ENCODE measurements around the gene DUS2. TPM values are rescaled to one million over a fixed set of nuclear protein-coding genes. Genes with fewer than 3 reads are reported as not detected.

The DUS2 gene
- total and polyA plus RNA-seq, 4 donors: 6.9 to 10.7 (median 7.9) TPM

DNA sequence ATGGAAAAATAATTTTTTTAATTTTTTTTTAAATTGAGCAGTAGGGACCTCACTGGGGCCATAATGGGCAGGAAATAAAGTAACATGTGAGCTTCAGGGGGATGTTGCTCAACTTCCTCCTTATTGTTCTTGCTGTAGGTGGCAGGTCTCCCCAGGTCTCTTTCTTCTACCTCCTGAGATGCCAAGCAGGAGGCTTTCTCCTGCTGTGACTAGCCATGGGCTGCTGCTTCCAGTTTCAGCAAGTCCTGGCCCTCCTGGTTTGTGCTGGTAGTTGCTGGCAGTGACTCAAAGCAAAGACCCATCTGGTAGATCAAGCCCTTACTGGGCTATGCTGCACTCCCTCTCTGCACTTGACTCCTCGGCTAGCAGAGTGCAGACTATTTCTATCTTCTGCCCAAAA is 9.6 kb upstream of the DUS2 start:
- 76% methylated on average over 1 of the region's 1 CpG for WGBS
- Histone ChIP-seq H3K27me3 (ENCODE audit: control insufficient read depth in 4 of 4, insufficient read depth in 4 of 4, low read length in 3 of 4) (no peaks in the 10 kb centered on the region), H3K36me3 (ENCODE audit: control insufficient read depth in 4 of 4, insufficient read depth in 3 of 4, low read depth in 1 of 4, low read length in 3 of 4) (no peaks in the 10 kb centered on the region), H3K27ac (ENCODE audit: low read depth in 1 of 2, low read length in 2 of 2) (no peak overlapping the region), H3K9ac (ENCODE audit: low read depth in 1 of 2, low read length in 2 of 2) (no peak overlapping the region), H3K9me3 (ENCODE audit: control insufficient read depth in 4 of 4, low read length in 3 of 4) (no peaks in the 10 kb centered on the region), H3K4me1 (ENCODE audit: control insufficient read depth in 4 of 4, insufficient read depth in 4 of 4, low read length in 3 of 4) (no peaks in the 10 kb centered on the region), H3K4me3 (ENCODE audit: low read depth in 1 of 3, low read length in 3 of 3) (no peak overlapping the region)
- no peak for DNase-seq (ENCODE audit: low spot score)
- TF ChIP-seq ZBTB33 (IDR thresholded peaks at IDR 0.05) (no peak), EGR1 (IDR thresholded peaks at IDR 0.05; ENCODE audit: low read depth in 2 of 2) (no peak), TAF1 (conservative IDR thresholded peaks at IDR 0.05) (no peak), FOXA2 (IDR thresholded peaks at IDR 0.05) (no peak), YY1 (IDR thresholded peaks at IDR 0.05) (no peak), HNF4A (conservative IDR thresholded peaks at IDR 0.05) (no peak)

- H3K27ac ChIP-seq (ENCODE audit: low read depth in 1 of 2, low read length in 2 of 2): no peak within 1 kb of the TSS
- no peak within 1 kb of the TSS for H3K4me3 ChIP-seq (ENCODE audit: low read depth in 1 of 3, low read length in 3 of 3)
- DNase-seq (ENCODE audit: low spot score): no peak
- H3K27me3 ChIP-seq (ENCODE audit: control insufficient read depth in 4 of 4, insufficient read depth in 4 of 4, low read length in 3 of 4): no peaks in the 10 kb centered on the region
- H3K36me3 ChIP-seq (ENCODE audit: control insufficient read depth in 4 of 4, insufficient read depth in 3 of 4, low read depth in 1 of 4, low read length in 3 of 4): no peaks in the 10 kb centered on the region
- H3K9ac ChIP-seq (ENCODE audit: low read depth in 1 of 2, low read length in 2 of 2): no peak within 1 kb of the TSS
- no peaks in the 10 kb centered on the region for H3K9me3 ChIP-seq (ENCODE audit: control insufficient read depth in 4 of 4, low read length in 3 of 4)
- TF ChIP-seq MAX (IDR thresholded peaks at IDR 0.05) (no peak), FOXA1 (IDR thresholded peaks at IDR 0.05) (no peak), HNF4G (IDR thresholded peaks at IDR 0.05) (no peak), HNF4A (conservative IDR thresholded peaks at IDR 0.05) (no peak), FOXA2 (IDR thresholded peaks at IDR 0.05) (no peak), ZBTB33 (IDR thresholded peaks at IDR 0.05) (no peak), RXRA (IDR thresholded peaks at IDR 0.05) (no peak), SP1 (IDR thresholded peaks at IDR 0.05) (no peak), RAD21 (IDR thresholded peaks at IDR 0.05) (no peak), REST (IDR thresholded peaks at IDR 0.05) (no peak)
- H3K4me1 ChIP-seq (ENCODE audit: control insufficient read depth in 4 of 4, insufficient read depth in 4 of 4, low read length in 3 of 4): no peaks in the 10 kb centered on the region
- WGBS: 84% methylated on average over 5 of the region's 5 CpGs
Observed at GRCh38 chr16:68015681-68016080, 7.4 kb upstream of the DUS2 start, which contains the start of gene DPEP2NB. DPEP2NB (minus strand) TSS chr16:68015911; CDS start chr16:68015770, 141 bp downstream.
